ENCODE results near the gene C1orf87. TPM values are rescaled to one million over a fixed set of nuclear protein-coding genes. Genes with fewer than 3 reads are reported as not detected.

C1orf87 gene
- total RNA-seq, 2 experiments from 2014 or later, result not detected

GRCh38 chr1:60090655-60091054, 17.1 kb upstream of the C1orf87 start:
- intact Hi-C loops (cut with micrococcal nuclease), result no loop called here

GRCh38 chr1:60088620-60089155, 15.1 kb upstream of the C1orf87 start:
- H3K9me3 Mint-ChIP-seq, result no peaks in the 10 kb centered on the region
- H3K4me3 Mint-ChIP-seq, result no peak overlapping the region
- intact Hi-C loops (cut with micrococcal nuclease), result no loop called here
- CTCF ChIA-PET, result interaction anchor here (0.6 kb wide), 1 partner anchor 1120 kb away, joined by 3 read pairs; no protein-coding TSS in a partner anchor
- DNase-seq, result no peak
- peaks cover 2% of the 10 kb centered on the region for H3K27me3 Mint-ChIP-seq (ENCODE audit: low read depth)
- H3K4me1 Mint-ChIP-seq (ENCODE audit: low read depth), result no peaks in the 10 kb centered on the region
- H3K27ac Mint-ChIP-seq, result no peak overlapping the region
- no peaks in the 10 kb centered on the region for H3K36me3 Mint-ChIP-seq (ENCODE audit: low read depth)

More at GRCh38 chr1:60090655-60091054, 17.1 kb upstream of the C1orf87 start:
- H3K36me3 Mint-ChIP-seq (ENCODE audit: low read depth), result no peaks in the 10 kb centered on the region
- H3K27me3 Mint-ChIP-seq (ENCODE audit: low read depth), result no peaks in the 10 kb centered on the region
- H3K9me3 Mint-ChIP-seq, result no peaks in the 10 kb centered on the region
- H3K4me3 Mint-ChIP-seq, result no peak overlapping the region
- H3K27ac Mint-ChIP-seq, result no peak overlapping the region
- CTCF ChIA-PET, result interaction anchor here (0.6 to 1.0 kb wide), 2 partner anchors 114 to 126 kb away, joined by 3 read pairs; no protein-coding TSS in a partner anchor
- H3K4me1 Mint-ChIP-seq (ENCODE audit: low read depth), result no peaks in the 10 kb centered on the region
- DNase-seq, result no peak

- CTCF ChIA-PET, result interaction anchor here (0.8 kb wide), 1 partner anchor 92 kb away, joined by 3 read pairs; no protein-coding TSS in a partner anchor
- Mint-ChIP-seq H3K9me3 (no peaks in the 10 kb centered on the region), H3K4me3 (no peak overlapping the region), H3K4me1 (ENCODE audit: low read depth) (no peaks in the 10 kb centered on the region), H3K27me3 (ENCODE audit: low read depth) (peaks cover 5% of the 10 kb centered on the region), H3K36me3 (ENCODE audit: low read depth) (no peaks in the 10 kb centered on the region), H3K27ac (no peak overlapping the region)
- no peak for DNase-seq
- intact Hi-C loops (cut with micrococcal nuclease), result no loop called here
These were observed 14.1 kb upstream of the C1orf87 start for GRCh38 chr1:60087681-60088080.

GRCh38 chr1:60078182-60078581, 4.6 kb upstream of the C1orf87 start:
- CTCF ChIA-PET, result interaction anchor here (0.9 kb wide), 1 partner anchor 43 kb away, joined by 3 read pairs; no protein-coding TSS in a partner anchor
- Mint-ChIP-seq H3K4me1 (ENCODE audit: low read depth) (no peaks in the 10 kb centered on the region), H3K36me3 (ENCODE audit: low read depth) (no peaks in the 10 kb centered on the region), H3K4me3 (no peak overlapping the region), H3K27ac (no peak overlapping the region), H3K9me3 (no peaks in the 10 kb centered on the region), H3K27me3 (ENCODE audit: low read depth) (peaks cover 26% of the 10 kb centered on the region)
- DNase-seq, result no peak
- intact Hi-C loops (cut with micrococcal nuclease), result no loop called here

- CTCF ChIA-PET, result no interaction called here
These were observed 2.3 kb downstream of the C1orf87 start for GRCh38 chr1:60071296-60071695.

GRCh38 chr1:60069691-60070090, 3.9 kb downstream of the C1orf87 start:
- H3K27me3 Mint-ChIP-seq (ENCODE audit: low read depth), result peaks cover 29% of the 10 kb centered on the region
- no peaks in the 10 kb centered on the region for H3K36me3 Mint-ChIP-seq (ENCODE audit: low read depth)
- no peak overlapping the region for H3K4me3 Mint-ChIP-seq
- H3K27ac Mint-ChIP-seq, result no peak overlapping the region
- CTCF ChIA-PET, result no interaction called here
- no peaks in the 10 kb centered on the region for H3K4me1 Mint-ChIP-seq (ENCODE audit: low read depth)
- DNase-seq, result no peak
- intact Hi-C loops (cut with micrococcal nuclease), result no loop called here
- no peaks in the 10 kb centered on the region for H3K9me3 Mint-ChIP-seq

More at GRCh38 chr1:60071296-60071695, 2.3 kb downstream of the C1orf87 start:
- intact Hi-C loops (cut with micrococcal nuclease), result no loop called here
- Mint-ChIP-seq H3K27ac (no peak overlapping the region), H3K9me3 (no peaks in the 10 kb centered on the region), H3K27me3 (ENCODE audit: low read depth) (peaks cover 37% of the 10 kb centered on the region), H3K4me1 (ENCODE audit: low read depth) (no peaks in the 10 kb centered on the region), H3K36me3 (ENCODE audit: low read depth) (no peaks in the 10 kb centered on the region), H3K4me3 (no peak overlapping the region)
- DNase-seq, result no peak

- H3K4me1 Mint-ChIP-seq (ENCODE audit: low read depth), result no peaks in the 10 kb centered on the region
- no peak overlapping the region for H3K27ac Mint-ChIP-seq
- no peak for DNase-seq
These were observed 5.1 kb downstream of the C1orf87 start for GRCh38 chr1:60068393-60069045.

GRCh38 chr1:60066001-60066400, 7.6 kb downstream of the C1orf87 start:
- no peaks in the 10 kb centered on the region for H3K4me1 Mint-ChIP-seq (ENCODE audit: low read depth)
- CTCF ChIA-PET, result no interaction called here
- H3K27ac Mint-ChIP-seq, result no peak overlapping the region
- intact Hi-C loops (cut with micrococcal nuclease), result no loop called here
- DNase-seq, result no peak
- no peaks in the 10 kb centered on the region for H3K9me3 Mint-ChIP-seq
- H3K4me3 Mint-ChIP-seq, result no peak overlapping the region
- peaks cover 8% of the 10 kb centered on the region for H3K27me3 Mint-ChIP-seq (ENCODE audit: low read depth)
- H3K36me3 Mint-ChIP-seq (ENCODE audit: low read depth), result no peaks in the 10 kb centered on the region

More at GRCh38 chr1:60068393-60069045, 5.1 kb downstream of the C1orf87 start:
- H3K27me3 Mint-ChIP-seq (ENCODE audit: low read depth), result peaks cover 25% of the 10 kb centered on the region
- intact Hi-C loops (cut with micrococcal nuclease), result no loop called here
- H3K9me3 Mint-ChIP-seq, result no peaks in the 10 kb centered on the region
- H3K36me3 Mint-ChIP-seq (ENCODE audit: low read depth), result no peaks in the 10 kb centered on the region
- no peak overlapping the region for H3K4me3 Mint-ChIP-seq
- CTCF ChIA-PET, result no interaction called here

GRCh38 chr1:60065199-60065598, 8.4 kb downstream of the C1orf87 start:
- Mint-ChIP-seq H3K9me3 (no peaks in the 10 kb centered on the region), H3K27me3 (ENCODE audit: low read depth) (peaks cover 6% of the 10 kb centered on the region), H3K4me1 (ENCODE audit: low read depth) (no peaks in the 10 kb centered on the region), H3K27ac (no peak overlapping the region), H3K36me3 (ENCODE audit: low read depth) (no peaks in the 10 kb centered on the region), H3K4me3 (no peak overlapping the region)
- CTCF ChIA-PET, result no interaction called here
- intact Hi-C loops (cut with micrococcal nuclease), result no loop called here
- no peak for DNase-seq

- Mint-ChIP-seq H3K27ac (no peak overlapping the region), H3K9me3 (no peaks in the 10 kb centered on the region), H3K4me3 (no peak overlapping the region), H3K27me3 (ENCODE audit: low read depth) (peaks cover 2% of the 10 kb centered on the region), H3K36me3 (ENCODE audit: low read depth) (no peaks in the 10 kb centered on the region), H3K4me1 (ENCODE audit: low read depth) (no peaks in the 10 kb centered on the region)
- CTCF ChIA-PET, result no interaction called here
- no peak for DNase-seq
- intact Hi-C loops (cut with micrococcal nuclease), result no loop called here
These were observed 10.0 kb downstream of the C1orf87 start for GRCh38 chr1:60063561-60063960.

- intact Hi-C loops (cut with micrococcal nuclease), result no loop called here
- CTCF ChIA-PET, result no interaction called here
- H3K4me1 Mint-ChIP-seq (ENCODE audit: low read depth), result no peaks in the 10 kb centered on the region
- H3K9me3 Mint-ChIP-seq, result no peaks in the 10 kb centered on the region
- no peak overlapping the region for H3K4me3 Mint-ChIP-seq
- no peak for DNase-seq
- H3K36me3 Mint-ChIP-seq (ENCODE audit: low read depth), result no peaks in the 10 kb centered on the region
- no peak overlapping the region for H3K27ac Mint-ChIP-seq
- peaks cover 4% of the 10 kb centered on the region for H3K27me3 Mint-ChIP-seq (ENCODE audit: low read depth)
These were observed 14.1 kb downstream of the C1orf87 start for GRCh38 chr1:60059468-60059867.

GRCh38 chr1:60055336-60055735, 18.2 kb downstream of the C1orf87 start:
- no peak for DNase-seq
- H3K27ac Mint-ChIP-seq, result no peak overlapping the region
- intact Hi-C loops (cut with micrococcal nuclease), result no loop called here
- peaks cover 3% of the 10 kb centered on the region for H3K9me3 Mint-ChIP-seq
- H3K4me1 Mint-ChIP-seq (ENCODE audit: low read depth), result no peaks in the 10 kb centered on the region
- no peaks in the 10 kb centered on the region for H3K36me3 Mint-ChIP-seq (ENCODE audit: low read depth)
- CTCF ChIA-PET, result no interaction called here
- peaks cover 9% of the 10 kb centered on the region for H3K27me3 Mint-ChIP-seq (ENCODE audit: low read depth)
- no peak overlapping the region for H3K4me3 Mint-ChIP-seq

GRCh38 chr1:60054374-60054773, 19.2 kb downstream of the C1orf87 start:
- H3K27ac Mint-ChIP-seq, result no peak overlapping the region
- DNase-seq, result no peak
- intact Hi-C loops (cut with micrococcal nuclease), result no loop called here
- H3K9me3 Mint-ChIP-seq, result peaks cover 6% of the 10 kb centered on the region
- no peak overlapping the region for H3K4me3 Mint-ChIP-seq
- CTCF ChIA-PET, result no interaction called here
- no peaks in the 10 kb centered on the region for H3K4me1 Mint-ChIP-seq (ENCODE audit: low read depth)
- peaks cover 9% of the 10 kb centered on the region for H3K27me3 Mint-ChIP-seq (ENCODE audit: low read depth)
- H3K36me3 Mint-ChIP-seq (ENCODE audit: low read depth), result no peaks in the 10 kb centered on the region

All from activated naive CD4-positive, alpha-beta T cell treated with anti-CD3 and anti-CD28 coated beads for 36 hours (primary cell).